Erythroblast (primary cell): ENCODE measurements around the gene GPR21.

Experiments used
- GATA1 ChIP-seq: IDR thresholded peaks from 2 replicates; pipeline ENCODE4 v1.6.1; 2011; ENCODE audit warnings: low read depth, mild to moderate bottlenecking, control low read depth, low read length, moderate library complexity
- POLR2A ChIP-seq: IDR thresholded peaks from 2 replicates; pipeline ENCODE4 v1.6.1; 2011; ENCODE audit warnings: mild to moderate bottlenecking, low read length

GRCh38 chr9:123073991-123074422 lies 40.5 kb downstream of the GPR21 start:
- TF ChIP-seq POLR2A (no peak), GATA1 (no peak)
